ENCODE results near the gene KCNC3.

- TF ChIP-seq POLR2A (IDR thresholded peaks at IDR 0.05): no peak
- no peak for TF ChIP-seq CTCF (IDR thresholded peaks at IDR 0.05)
Observed at GRCh38 chr19:50333235-50333736, 4.1 kb upstream of the KCNC3 start.

Data from transverse colon (tissue), 3 donors.